IPS DF 19.7 (cell line): ENCODE data around the gene ACER3.
"Not testable (repeated sequence)": the region's sequence is repeated elsewhere in the genome, so short reads cannot be mapped to it uniquely, and the experiment has no call there.

ENCODE experiments used
- DNase-seq: peaks from one replicate; pipeline ENCODE4 v3.0.0-alpha.2; 2013; ENCODE audit warnings: low read depth, low spot score

ACER3 gene

GRCh38 chr11:76995081-76995576 is 134.4 kb downstream of the ACER3 start:
- no peak for DNase-seq

DNA sequence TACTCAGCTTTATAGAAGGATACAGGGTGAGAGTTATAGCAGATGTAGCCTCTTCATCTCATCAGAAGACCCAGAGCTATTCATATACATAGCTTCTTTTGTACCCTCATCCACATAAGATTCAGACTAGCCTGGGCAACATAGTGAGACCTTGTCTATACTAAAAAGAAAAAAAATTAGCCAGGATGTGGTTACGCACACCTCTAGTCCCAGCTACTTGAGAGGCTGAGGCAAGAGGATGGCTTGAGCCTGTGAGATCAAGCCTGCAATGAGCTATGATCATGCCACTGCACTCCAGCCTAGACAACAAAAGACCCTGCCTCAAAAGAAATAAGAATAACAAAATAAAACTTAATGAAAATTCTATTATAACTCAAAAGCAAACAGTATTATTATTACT is 136.8 kb downstream of the ACER3 start:
- no peak for DNase-seq

- DNase-seq = no peak
Measured at GRCh38 chr11:76999597-76999996, 138.9 kb downstream of the ACER3 start.

- DNase-seq = no peak
Measured at GRCh38 chr11:77001613-77002012, 140.9 kb downstream of the ACER3 start.

DNA sequence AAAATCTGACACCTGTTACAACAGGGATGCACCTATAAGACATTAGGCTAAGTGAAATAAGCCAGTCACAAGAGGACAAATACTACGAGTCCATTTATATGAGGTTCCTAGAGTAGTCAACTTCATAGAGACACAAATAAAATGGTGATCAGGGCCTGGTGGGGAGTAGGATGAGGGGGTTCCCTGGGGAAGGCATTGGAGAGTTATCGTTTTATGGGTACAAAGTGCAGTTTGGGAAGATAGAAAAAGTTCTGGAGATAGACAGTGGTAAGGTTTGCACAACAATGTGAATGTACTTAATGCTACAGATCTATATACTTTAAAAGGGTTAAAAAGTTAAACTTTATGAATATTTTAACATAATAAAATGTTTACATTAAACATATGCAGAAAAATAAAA is 142.1 kb downstream of the ACER3 start:
- no peak for DNase-seq

- no peak for DNase-seq
Measured at GRCh38 chr11:77003963-77004362, 143.2 kb downstream of the ACER3 start.

DNA sequence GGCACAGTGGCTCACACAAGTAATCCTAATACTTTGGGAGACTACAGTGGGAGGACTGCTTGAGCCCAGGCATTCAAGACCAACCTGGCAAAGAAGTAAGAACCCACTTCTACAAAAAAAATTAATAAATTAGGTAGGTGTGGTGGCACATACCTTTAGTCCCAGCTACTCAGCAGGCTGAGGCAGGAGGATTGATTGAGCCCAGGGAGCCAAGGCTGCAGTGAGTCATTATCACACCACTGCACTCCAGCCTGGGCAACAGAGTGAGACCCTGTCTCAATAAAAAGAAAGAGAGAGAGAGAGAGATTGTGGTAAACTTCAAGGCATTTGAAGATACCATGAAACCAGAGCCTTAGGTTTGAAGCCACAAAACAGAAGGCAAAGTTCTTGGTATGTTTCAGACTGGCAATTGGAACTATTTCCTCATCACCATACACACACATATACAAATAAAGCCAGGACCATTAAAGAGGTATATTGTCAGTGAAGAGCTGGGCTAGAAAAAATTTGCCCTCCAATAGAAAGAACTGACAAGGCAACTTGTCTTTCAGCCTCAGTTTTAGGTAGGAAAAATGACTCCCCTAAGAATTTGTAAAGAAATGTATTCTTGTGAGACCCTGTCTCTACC is 148.9 kb downstream of the ACER3 start:
- no peak for DNase-seq

GRCh38 chr11:77014669-77015068 is 154.0 kb downstream of the ACER3 start:
- no peak for DNase-seq

DNA sequence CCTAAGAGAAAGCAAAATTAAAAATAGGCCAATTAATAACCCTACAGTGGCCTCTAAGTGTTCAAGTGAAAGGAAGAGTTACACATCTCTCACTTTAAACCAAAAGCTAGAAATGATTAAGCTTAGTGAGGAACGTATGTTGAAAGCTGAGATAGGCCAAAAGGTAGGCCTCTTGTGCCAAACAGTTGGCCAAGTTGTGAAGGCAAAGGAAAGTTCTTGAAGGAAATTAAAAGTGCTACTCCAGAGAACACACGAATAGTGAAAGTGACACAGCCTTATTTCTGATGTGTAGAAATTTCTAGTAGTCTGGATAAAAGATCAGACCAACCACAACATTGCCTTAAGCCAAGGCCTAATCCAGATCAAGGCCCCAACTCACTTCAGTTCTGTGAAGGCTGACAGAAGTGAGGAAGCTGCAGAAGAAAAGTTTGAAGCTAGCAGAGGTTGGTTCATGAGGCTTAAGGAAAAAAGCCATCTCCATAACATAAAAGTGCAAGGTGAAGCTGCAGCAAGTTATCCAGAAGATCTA is 157.7 kb downstream of the ACER3 start:
- not testable (repeated sequence) for DNase-seq

DNA sequence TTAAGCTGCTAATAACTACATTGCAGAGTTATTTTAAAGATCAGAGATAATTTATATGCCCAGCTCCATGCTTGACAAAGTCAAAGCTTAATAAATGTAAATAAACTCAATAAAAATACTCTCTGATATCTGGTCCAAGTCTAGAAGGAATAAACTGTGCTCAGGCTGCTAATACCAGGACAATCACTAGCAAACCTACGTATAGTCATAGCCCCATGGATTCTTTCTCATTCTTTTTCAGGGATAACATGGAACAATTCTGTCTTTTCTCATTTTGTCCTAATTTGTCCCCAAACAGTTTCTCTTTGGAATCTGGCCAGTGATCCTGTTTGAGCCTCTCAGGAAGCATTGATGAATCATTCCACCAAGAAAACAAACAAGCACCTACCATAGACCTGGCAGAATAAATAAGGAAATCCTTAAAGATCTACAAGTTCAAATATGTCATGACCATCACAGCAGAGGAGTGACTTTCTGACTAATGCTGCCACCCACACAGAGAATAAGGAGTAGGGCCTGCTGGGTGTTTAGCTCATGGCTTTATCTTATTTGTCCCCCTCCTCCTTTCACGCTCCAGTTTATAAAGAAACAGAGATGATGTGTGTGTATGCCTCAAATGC is 159.4 kb downstream of the ACER3 start:
- no peak for DNase-seq

GRCh38 chr11:77020734-77021133 is 160.0 kb downstream of the ACER3 start:
- DNase-seq = no peak

GRCh38 chr11:77024745-77025144 is 164.0 kb downstream of the ACER3 start:
- DNase-seq = no peak

DNA sequence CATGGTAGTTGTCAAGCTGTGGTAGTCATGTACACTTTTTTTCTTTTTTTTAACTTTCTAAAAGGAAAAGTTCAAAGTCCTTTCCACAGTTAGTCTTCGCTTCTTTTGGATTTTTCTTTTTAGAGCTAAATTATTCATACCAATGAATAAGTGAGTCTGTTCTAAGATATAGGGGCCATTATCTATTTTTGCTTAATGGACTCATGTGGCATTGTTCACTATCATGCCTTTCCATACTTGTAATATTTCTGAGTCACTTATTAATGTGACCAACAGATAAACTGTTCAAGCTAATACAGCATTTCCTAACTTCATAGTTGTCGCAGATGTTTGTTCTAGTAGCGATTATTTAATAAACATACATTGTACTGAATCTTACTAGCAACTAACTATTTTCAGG is 165.5 kb downstream of the ACER3 start:
- no peak for DNase-seq

DNA sequence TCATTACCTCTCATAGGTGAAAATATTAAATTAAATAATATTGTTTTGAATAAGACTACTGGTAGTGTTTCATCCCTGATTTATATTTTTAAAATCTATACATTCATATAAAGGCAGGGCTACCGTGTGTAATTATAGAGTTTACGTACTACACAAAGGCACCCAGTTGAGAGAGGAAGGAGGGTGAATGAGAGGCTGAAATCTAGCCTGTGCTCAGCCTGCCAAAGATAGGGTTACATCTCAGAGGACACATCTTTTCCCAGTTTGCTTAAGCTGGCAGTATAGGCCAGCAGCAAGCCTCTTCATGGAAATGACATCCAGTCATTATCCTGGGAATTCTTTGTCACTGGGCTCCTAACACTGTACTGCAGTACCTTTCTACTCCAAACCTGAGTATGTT is 166.0 kb downstream of the ACER3 start:
- no peak for DNase-seq

GRCh38 chr11:77027275-77027674 is 166.6 kb downstream of the ACER3 start:
- DNase-seq = no peak

GRCh38 chr11:77029829-77030228 is 169.1 kb downstream of the ACER3 start:
- no peak for DNase-seq

DNA sequence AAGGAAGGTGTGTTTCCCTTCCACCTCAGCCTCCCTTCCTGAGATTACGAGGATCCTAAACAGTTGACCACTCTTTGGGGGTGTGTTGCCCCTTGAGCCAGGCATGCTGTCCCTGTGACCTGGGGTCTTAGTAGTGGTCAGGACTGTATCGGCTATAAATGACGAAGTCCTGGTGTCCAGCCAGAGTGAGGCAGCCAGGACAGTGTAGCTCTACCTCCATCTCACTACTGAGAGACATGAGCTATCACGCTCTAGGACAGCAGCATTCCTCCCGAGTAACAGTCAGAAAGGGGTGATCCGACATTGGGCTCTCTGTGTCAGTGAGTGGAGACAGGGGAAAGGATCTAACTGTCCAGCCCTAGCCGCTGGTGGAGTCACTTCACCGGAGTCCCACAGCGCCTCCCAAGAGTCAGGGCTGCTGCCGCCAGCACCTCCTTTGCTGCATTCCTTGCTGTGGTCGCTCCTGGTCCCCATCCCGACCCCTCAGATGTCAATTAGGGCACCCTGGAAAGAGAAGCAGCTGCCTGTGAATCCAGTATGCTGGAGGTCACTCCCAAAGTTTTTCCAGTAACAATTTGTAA is 170.2 kb downstream of the ACER3 start:
- DNase-seq = no peak

DNA sequence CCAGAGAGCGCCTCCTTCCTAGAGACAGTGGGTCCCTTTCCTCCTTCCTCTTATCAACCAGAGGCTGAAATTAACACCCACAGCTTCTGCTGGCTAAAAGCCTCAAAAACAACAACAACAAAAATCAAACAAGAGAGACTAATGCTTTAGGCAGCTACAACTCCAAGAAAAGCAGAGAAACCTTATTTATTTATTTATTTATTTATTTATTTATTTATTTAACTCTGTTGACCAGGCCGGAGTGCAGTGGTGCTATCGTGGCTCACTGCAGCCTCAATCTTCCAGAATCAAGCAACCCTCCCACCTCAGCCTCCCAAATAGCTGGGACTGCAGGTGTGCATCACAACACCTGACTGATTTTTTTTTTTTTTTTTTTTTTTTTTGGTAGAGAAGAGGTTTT is 170.9 kb downstream of the ACER3 start:
- DNase-seq = no peak

DNA sequence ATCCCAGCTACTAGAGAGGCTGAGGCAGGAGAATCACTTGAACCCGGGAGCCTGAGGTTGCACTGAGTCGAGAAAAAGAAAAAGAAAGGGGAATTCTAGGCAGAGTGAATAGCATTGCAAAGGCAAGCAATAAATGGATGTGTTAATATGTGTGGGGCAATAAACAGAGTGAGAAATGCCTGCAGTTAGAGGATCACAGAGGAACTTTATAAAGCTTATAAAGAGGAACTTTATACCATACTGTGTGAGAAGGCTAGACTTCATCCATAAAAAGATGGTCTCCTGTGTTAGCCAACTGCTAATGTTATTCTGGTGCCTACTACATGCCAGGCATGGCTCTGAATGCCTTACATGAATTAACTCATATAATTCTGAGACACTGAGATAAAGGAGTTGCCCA is 174.3 kb downstream of the ACER3 start:
- DNase-seq = no peak

GRCh38 chr11:77035580-77035979 is 174.9 kb downstream of the ACER3 start:
- no peak for DNase-seq

DNA sequence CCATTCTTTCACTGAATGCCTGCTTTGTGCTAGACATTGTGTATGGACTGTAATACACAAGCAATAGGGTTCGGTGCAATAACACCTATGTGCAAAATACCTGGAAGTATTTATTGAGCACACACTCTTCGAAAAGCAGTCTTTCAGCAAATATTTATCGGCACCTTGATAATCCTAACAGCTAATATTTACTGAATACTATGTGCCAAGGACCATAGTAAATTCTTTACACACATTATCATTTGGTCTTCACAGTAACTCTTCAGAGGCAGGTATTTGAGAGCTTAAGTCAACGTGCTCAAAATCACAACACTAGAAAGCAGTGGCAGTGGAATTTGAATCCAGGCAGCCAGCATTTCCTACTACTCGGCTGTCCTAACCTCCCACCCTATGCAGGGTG is 175.7 kb downstream of the ACER3 start:
- DNase-seq = no peak

DNA sequence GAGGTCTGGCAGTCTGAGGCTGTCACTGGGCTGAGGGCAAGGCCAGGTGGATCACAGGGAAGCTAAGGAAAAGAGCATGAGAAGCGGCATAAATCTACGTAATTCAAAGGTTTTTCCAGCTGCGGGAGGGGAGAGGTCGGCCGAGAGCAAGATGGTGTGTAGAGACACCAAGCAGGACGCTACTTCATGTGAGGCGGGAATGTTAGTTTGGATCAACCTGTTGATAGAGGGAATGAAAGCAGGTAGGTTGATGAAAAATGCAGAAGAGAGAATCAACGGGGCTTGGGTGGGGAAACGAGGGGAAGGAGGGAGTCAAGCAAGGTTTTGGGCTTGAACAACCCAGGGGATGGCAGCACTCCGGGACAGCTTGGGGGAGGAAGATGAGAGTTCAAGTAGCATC is 176.3 kb downstream of the ACER3 start:
- no peak for DNase-seq
